ENCODE data around the gene TMEM31.

DNA sequence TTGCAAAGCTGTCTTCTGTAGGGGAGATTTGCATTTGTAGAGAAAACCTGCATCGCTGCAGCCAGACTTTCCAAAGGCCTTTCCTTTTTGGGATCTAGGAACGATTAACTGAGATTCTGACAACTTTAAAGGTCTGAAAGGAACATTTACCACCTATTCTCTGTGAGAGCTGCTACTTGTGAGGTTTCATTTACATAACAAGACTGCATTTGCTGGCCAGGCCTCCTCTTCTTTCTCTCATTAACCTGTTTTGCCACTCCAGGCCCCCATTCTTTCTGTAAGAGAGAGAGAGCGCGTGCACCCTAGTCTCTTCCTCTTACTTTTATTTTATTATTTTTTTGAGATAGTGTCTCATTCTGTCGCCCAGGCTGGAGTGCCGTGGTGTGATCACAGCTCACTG lies 31.6 kb downstream of the TMEM31 start:
- TF ChIP-seq, protein P1, sequence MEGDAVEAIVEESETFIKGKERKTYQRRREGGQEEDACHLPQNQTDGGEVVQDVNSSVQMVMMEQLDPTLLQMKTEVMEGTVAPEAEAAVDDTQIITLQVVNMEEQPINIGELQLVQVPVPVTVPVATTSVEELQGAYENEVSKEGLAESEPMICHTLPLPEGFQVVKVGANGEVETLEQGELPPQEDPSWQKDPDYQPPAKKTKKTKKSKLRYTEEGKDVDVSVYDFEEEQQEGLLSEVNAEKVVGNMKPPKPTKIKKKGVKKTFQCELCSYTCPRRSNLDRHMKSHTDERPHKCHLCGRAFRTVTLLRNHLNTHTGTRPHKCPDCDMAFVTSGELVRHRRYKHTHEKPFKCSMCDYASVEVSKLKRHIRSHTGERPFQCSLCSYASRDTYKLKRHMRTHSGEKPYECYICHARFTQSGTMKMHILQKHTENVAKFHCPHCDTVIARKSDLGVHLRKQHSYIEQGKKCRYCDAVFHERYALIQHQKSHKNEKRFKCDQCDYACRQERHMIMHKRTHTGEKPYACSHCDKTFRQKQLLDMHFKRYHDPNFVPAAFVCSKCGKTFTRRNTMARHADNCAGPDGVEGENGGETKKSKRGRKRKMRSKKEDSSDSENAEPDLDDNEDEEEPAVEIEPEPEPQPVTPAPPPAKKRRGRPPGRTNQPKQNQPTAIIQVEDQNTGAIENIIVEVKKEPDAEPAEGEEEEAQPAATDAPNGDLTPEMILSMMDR (IDR thresholded peaks at IDR 0.05; ENCODE audit: control extremely low read depth in 1 of 3, insufficient read depth in 1 of 3, low read depth in 1 of 3, low read length in 3 of 3) = no peak
- TF ChIP-seq RXRA (IDR thresholded peaks at IDR 0.05; ENCODE audit: insufficient read depth, low read depth, low read length) (no peak), SP1 (IDR thresholded peaks at IDR 0.05; ENCODE audit: low read depth, low read length) (peak; percentile 56; the same call in 1 of the 2 replicates), CEBPB (IDR thresholded peaks at IDR 0.05; ENCODE audit: low read depth, low read length) (no peak), RAD21 (IDR thresholded peaks at IDR 0.05 in 1 of 2, conservative IDR thresholded peaks at IDR 0.05 in 1 of 2; ENCODE audit: low read depth in 2 of 2, low read length in 2 of 2) (no peak)
- TF ChIP-seq, protein P2, sequence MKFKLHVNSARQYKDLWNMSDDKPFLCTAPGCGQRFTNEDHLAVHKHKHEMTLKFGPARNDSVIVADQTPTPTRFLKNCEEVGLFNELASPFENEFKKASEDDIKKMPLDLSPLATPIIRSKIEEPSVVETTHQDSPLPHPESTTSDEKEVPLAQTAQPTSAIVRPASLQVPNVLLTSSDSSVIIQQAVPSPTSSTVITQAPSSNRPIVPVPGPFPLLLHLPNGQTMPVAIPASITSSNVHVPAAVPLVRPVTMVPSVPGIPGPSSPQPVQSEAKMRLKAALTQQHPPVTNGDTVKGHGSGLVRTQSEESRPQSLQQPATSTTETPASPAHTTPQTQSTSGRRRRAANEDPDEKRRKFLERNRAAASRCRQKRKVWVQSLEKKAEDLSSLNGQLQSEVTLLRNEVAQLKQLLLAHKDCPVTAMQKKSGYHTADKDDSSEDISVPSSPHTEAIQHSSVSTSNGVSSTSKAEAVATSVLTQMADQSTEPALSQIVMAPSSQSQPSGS (IDR thresholded peaks at IDR 0.05; ENCODE audit: low read length) = no peak
